CD14-positive monocyte (primary cell): ENCODE data around the gene CCDC194. TPM values are rescaled to one million over a fixed set of nuclear protein-coding genes. Genes with fewer than 3 reads are reported as not detected.

Experiments
- DNase-seq, 3 donors: peaks; one replicate each; pipeline ENCODE4 v3.0.0-alpha.2; 2011 to 2022
- H2AFZ ChIP-seq: 2 replicates; pipeline ENCODE4 v1.6.0; 2012; ENCODE audit warnings: mild to moderate bottlenecking, low read depth, low read length, inconsistent platforms; ENCODE audit not compliant: insufficient read depth, poor library complexity, severe bottlenecking
- H3K27ac ChIP-seq, 2 donors: 1 replicate in 1 of 2; 2 replicates in 1 of 2; pipeline ENCODE4 v1.5.1; 2012 to 2013; ENCODE audit warnings: low read length in 2 of 2, control low read depth in 1 of 2, inconsistent platforms in 1 of 2, low read depth in 1 of 2, mild to moderate bottlenecking in 1 of 2
- H3K27me3 ChIP-seq, 2 donors: one replicate each; pipeline versions ENCODE4 v1.6.0 to v1.6.1; 2011 to 2013; ENCODE audit warnings: low read length in 2 of 2; ENCODE audit not compliant: control insufficient read depth in 2 of 2, insufficient read depth in 2 of 2
- H3K36me3 ChIP-seq, 2 donors: replicated peaks in 1 of 2; 1 replicate in 1 of 2; 2 replicates in 1 of 2; pipeline versions ENCODE4 v1.5.1 to v1.6.1; 2012 to 2013; ENCODE audit warnings: low read length in 2 of 2, control low read depth in 1 of 2, inconsistent platforms in 1 of 2, mild to moderate bottlenecking in 1 of 2; ENCODE audit not compliant: insufficient read depth in 2 of 2, control insufficient read depth in 1 of 2
- H3K4me1 ChIP-seq, 2 donors: 1 replicate in 1 of 2; 2 replicates in 1 of 2; pipeline versions ENCODE4 v1.5.1 to v1.6.1; 2012 to 2013; ENCODE audit warnings: low read length in 2 of 2, control low read depth in 1 of 2, inconsistent platforms in 1 of 2, mild to moderate bottlenecking in 1 of 2, moderate library complexity in 1 of 2; ENCODE audit not compliant: insufficient read depth in 2 of 2, control insufficient read depth in 1 of 2
- H3K4me2 ChIP-seq: replicated peaks from 2 replicates; pipeline ENCODE3; 2012; ENCODE audit warnings: low read length, moderate library complexity, mild to moderate bottlenecking; ENCODE audit not compliant: poor library complexity, severe bottlenecking; ENCODE audit errors: extremely low read depth
- H3K4me3 ChIP-seq, 3 experiments: fragments of 200-600 bp in 1 of 3; sonication (generic) in 1 of 3; replicated peaks in 1 of 3; 1 replicate in 2 of 3; 2 replicates in 1 of 3; pipeline ENCODE4 v1.5.1; 2011 to 2013; ENCODE audit warnings: low read length in 3 of 3, mild to moderate bottlenecking in 3 of 3, control low read depth in 2 of 3, low read depth in 2 of 3, inconsistent platforms in 1 of 3, moderate library complexity in 1 of 3
- H3K79me2 ChIP-seq: 2 replicates; pipeline ENCODE4 v1.6.0; 2012; ENCODE audit warnings: mild to moderate bottlenecking, control low read depth, inconsistent platforms, low read length, moderate library complexity; ENCODE audit not compliant: insufficient read depth
- H3K9ac ChIP-seq: 2 replicates; pipeline ENCODE4 v1.6.0; 2017; ENCODE audit warnings: low read length, mild to moderate bottlenecking; ENCODE audit not compliant: insufficient read depth, poor library complexity, severe bottlenecking
- H3K9me3 ChIP-seq, 2 donors: replicated peaks in 1 of 2; 1 replicate in 1 of 2; 2 replicates in 1 of 2; pipeline versions ENCODE4 v1.5.1 to v1.6.1; 2012 to 2013; ENCODE audit warnings: low read length in 2 of 2, control low read depth in 1 of 2; ENCODE audit not compliant: control insufficient read depth in 1 of 2, insufficient read depth in 1 of 2
- H4K20me1 ChIP-seq: 2 replicates; pipeline ENCODE4 v1.6.0; 2012; ENCODE audit warnings: mild to moderate bottlenecking, low read length, control low read depth, moderate library complexity; ENCODE audit not compliant: insufficient read depth
- H3K27ac Mint-ChIP-seq, 7 donors: one replicate each; pipeline ENCODE4 v1.8.0; 2020; ENCODE audit warnings: mild to moderate bottlenecking in 7 of 7, mixed read lengths in 7 of 7, moderate library complexity in 6 of 7, inconsistent platforms in 2 of 7
- H3K27me3 Mint-ChIP-seq, 3 donors: one replicate each; pipeline ENCODE4 v1.8.0; 2021 to 2022; ENCODE audit warnings: low read depth in 3 of 3, mild to moderate bottlenecking in 3 of 3, mixed read lengths in 3 of 3, moderate library complexity in 3 of 3, inconsistent platforms in 1 of 3
- H3K36me3 Mint-ChIP-seq, 2 donors: one replicate each; pipeline ENCODE4 v1.8.0; 2020; ENCODE audit warnings: mixed read lengths in 2 of 2, inconsistent platforms in 1 of 2, mild to moderate bottlenecking in 1 of 2
- H3K4me1 Mint-ChIP-seq: one replicate; pipeline ENCODE4 v1.8.0; 2020; ENCODE audit warnings: mild to moderate bottlenecking, mixed read lengths
- H3K4me3 Mint-ChIP-seq, 2 donors: one replicate each; pipeline ENCODE4 v1.8.0; 2020; ENCODE audit warnings: mild to moderate bottlenecking in 2 of 2, mixed read lengths in 2 of 2, moderate library complexity in 1 of 2
- H3K9me3 Mint-ChIP-seq, 7 donors: one replicate each; pipeline ENCODE4 v1.8.0; 2020 to 2022; ENCODE audit warnings: mixed read lengths in 7 of 7, mild to moderate bottlenecking in 6 of 7, moderate library complexity in 6 of 7, inconsistent platforms in 2 of 7
- WGBS: methylation state at CpG from one replicate; pipeline ENCODE4 v1.1.5; 2013; ENCODE audit warnings: missing lambda C conversion rate; ENCODE audit not compliant: insufficient coverage; 5-methylcytosine and 5-hydroxymethylcytosine counted together
- intact Hi-C, 2 donors: fragments of 100-400 bp; cut with micrococcal nuclease; formaldehyde crosslinking; loops; one replicate each; pipeline versions ENCODE4 v1.15.0 to v1.15.1; 2023
- polyA plus RNA-seq, 3 donors: library from polyadenylated mRNA; depleted of rRNA in 1 of 3; unstranded in 2 of 3; stranded (reverse) in 1 of 3; fragments of 300-500 nt in 2 of 3; fragments of >200 nt in 1 of 3; fragmentation: Illumina TruSeq in 2 of 3; gene quantifications; 1 replicate in 2 of 3; 2 replicates in 1 of 3; pipeline ENCODE4 v1.2.3, GENCODE V29; 2012 to 2021
- TF ChIP-seq, protein P1 (sequence below): fragments of 200-600 bp; IDR thresholded peaks from one replicate; pipeline ENCODE4 v1.8.0; 2022; ENCODE audit warnings: antibody characterized with exemption, mild to moderate bottlenecking

CCDC194 gene
- polyA plus RNA-seq, 3 donors: 0.52 TPM; not detected in 2

DNA sequence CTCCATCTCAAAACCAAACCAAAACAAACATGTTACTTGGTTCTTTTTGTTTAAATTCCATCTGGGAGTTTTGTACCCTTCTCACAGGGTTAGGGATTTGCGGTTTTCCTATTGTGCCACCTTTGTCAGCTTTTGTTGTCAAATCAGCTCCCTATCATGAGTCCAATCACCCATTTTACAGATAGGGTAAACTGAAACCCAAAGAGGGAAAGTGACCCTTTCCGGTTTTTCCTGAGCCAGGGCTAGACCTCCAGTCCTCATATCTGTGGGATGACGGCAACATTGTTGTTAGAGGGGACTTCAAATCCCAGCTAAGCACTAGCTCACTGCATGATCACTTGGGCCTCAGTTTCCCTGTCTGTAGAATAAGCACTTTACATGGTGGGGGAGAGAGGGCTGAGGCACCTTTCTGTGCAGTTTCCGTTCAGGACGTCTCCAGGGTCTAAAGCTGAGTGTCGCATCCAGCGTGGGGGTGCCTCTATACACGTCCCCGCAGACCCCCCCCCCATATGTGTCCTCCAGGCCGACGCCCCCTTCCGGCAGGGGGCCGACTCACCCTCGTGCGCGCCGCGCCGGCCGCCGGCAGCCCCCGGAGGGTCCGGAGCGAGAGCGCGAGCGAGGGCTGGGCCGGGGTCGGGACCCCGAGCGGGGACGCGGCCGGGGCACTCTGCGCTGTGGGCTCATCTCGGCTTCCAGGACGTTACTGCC lies 3.9 kb downstream of the CCDC194 start:
- peak overlapping the region; percentile 81 for H3K4me2 ChIP-seq
- Mint-ChIP-seq H3K4me1 (peaks cover 27% of the 10 kb centered on the region), H3K27ac (no peak overlapping the region), H3K27me3 (peaks cover 17 to 27% (median 22%) of the 10 kb centered on the region in 3 donors), H3K4me3 (peak overlapping the region in 1 of 2 donors; percentile 55), H3K9me3 (peaks cover 4 to 18% (median 11%) of the 10 kb centered on the region in 7 donors), H3K36me3 (peaks cover 0 to 2% of the 10 kb centered on the region in 2 donors)
- H4K20me1 ChIP-seq: no peaks in the 10 kb centered on the region
- peaks cover 30 to 34% of the 10 kb centered on the region in 2 donors for H3K4me1 ChIP-seq
- H3K4me3 ChIP-seq: peak overlapping the region in 1 of 3 experiments; percentile 73
- H2AFZ ChIP-seq: peak overlapping the region; percentile 18
- H3K36me3 ChIP-seq: no peaks in the 10 kb centered on the region
- DNase-seq: no peak
- H3K9ac ChIP-seq: no peak overlapping the region
- no peaks in the 10 kb centered on the region for H3K79me2 ChIP-seq
- WGBS: 0% methylated on average over 31 of the region's 37 CpGs
- H3K27me3 ChIP-seq: peaks cover 6 to 15% of the 10 kb centered on the region in 2 donors
- TF ChIP-seq, protein P1, sequence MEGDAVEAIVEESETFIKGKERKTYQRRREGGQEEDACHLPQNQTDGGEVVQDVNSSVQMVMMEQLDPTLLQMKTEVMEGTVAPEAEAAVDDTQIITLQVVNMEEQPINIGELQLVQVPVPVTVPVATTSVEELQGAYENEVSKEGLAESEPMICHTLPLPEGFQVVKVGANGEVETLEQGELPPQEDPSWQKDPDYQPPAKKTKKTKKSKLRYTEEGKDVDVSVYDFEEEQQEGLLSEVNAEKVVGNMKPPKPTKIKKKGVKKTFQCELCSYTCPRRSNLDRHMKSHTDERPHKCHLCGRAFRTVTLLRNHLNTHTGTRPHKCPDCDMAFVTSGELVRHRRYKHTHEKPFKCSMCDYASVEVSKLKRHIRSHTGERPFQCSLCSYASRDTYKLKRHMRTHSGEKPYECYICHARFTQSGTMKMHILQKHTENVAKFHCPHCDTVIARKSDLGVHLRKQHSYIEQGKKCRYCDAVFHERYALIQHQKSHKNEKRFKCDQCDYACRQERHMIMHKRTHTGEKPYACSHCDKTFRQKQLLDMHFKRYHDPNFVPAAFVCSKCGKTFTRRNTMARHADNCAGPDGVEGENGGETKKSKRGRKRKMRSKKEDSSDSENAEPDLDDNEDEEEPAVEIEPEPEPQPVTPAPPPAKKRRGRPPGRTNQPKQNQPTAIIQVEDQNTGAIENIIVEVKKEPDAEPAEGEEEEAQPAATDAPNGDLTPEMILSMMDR: no peak
- no peak overlapping the region for H3K27ac ChIP-seq
- intact Hi-C loops: loop anchor here (5.0 to 10.0 kb wide), 3 partner anchors 43 to 98 kb away; no protein-coding TSS in a partner anchor
- peaks cover 4 to 13% of the 10 kb centered on the region in 2 donors for H3K9me3 ChIP-seq

DNA sequence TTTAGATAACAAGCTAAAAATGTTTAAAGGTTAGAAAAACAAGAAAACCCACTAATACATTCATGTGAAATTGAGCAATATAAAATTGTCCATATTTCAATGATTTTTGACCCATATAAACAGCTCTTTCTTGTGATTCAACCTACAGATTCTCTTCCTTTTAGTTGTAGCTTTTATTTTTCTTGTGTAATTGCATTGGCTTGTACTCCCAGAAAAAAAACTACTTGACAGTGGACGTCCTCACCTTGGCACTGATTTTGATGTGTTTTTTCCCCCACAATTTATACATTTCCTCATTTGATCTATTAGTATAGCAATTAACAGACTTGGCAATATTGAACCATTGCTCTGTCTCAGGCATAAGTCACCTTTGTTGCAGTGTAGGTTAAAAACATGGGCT lies 4.7 kb downstream of the CCDC194 start:
- Mint-ChIP-seq H3K27ac (no peak overlapping the region), H3K36me3 (peaks cover 0 to 2% of the 10 kb centered on the region in 2 donors), H3K4me1 (peaks cover 22% of the 10 kb centered on the region), H3K27me3 (peaks cover 17 to 27% (median 22%) of the 10 kb centered on the region in 3 donors), H3K9me3 (peaks cover 4 to 18% (median 11%) of the 10 kb centered on the region in 7 donors), H3K4me3 (peak overlapping the region in 1 of 2 donors; percentile 4)
- TF ChIP-seq, protein P1: no peak
- no CpG with 5 or more reads among the region's 1 CpG for WGBS
- Histone ChIP-seq H3K27me3 (peaks cover 6 to 15% of the 10 kb centered on the region in 2 donors), H3K4me2 (no peak overlapping the region), H2AFZ (no peak overlapping the region), H3K36me3 (no peaks in the 10 kb centered on the region), H3K79me2 (no peaks in the 10 kb centered on the region), H3K4me1 (peaks cover 21 to 26% of the 10 kb centered on the region in 2 donors), H3K27ac (no peak overlapping the region), H4K20me1 (no peaks in the 10 kb centered on the region), H3K9ac (no peak overlapping the region), H3K4me3 (no peak overlapping the region), H3K9me3 (peaks cover 4 to 13% of the 10 kb centered on the region in 2 donors)
- intact Hi-C loops: loop anchor here (5.0 to 10.0 kb wide), 3 partner anchors 42 to 97 kb away; no protein-coding TSS in a partner anchor
- no peak for DNase-seq
